ENCODE data around the gene VIPAS39.

VIPAS39 gene

GRCh38 chr14:77485901-77486678, 28.7 kb upstream of the VIPAS39 start:
- CTCF ChIA-PET = no interaction called here
- no peak overlapping the region for H3K4me3 ChIP-seq (ENCODE audit: low read depth, low read length)
- no peaks in the 10 kb centered on the region for H3K9me3 ChIP-seq (ENCODE audit: control insufficient read depth, insufficient read depth, low read depth, low read length)
- POLR2A ChIA-PET = no interaction called here
- no peaks in the 10 kb centered on the region for H3K36me3 ChIP-seq (ENCODE audit: control insufficient read depth in 2 of 2, insufficient read depth in 1 of 2, low read length in 2 of 2)
- no peaks in the 10 kb centered on the region for H3K4me1 ChIP-seq (ENCODE audit: control insufficient read depth, insufficient read depth, low read length)
- H3K27ac ChIP-seq (ENCODE audit: extremely low read depth, low read depth, low read length) = no peak overlapping the region
- TF ChIP-seq ZNF768 (tag by site-specific recombination; IDR thresholded peaks at IDR 0.05) = peak; percentile 61; the same call in 1 of the 2 replicates
- no peak for TF ChIP-seq TCF7L2 (IDR thresholded peaks at IDR 0.05; ENCODE audit: borderline replicate concordance, low read depth, low read length)
- TF ChIP-seq ZNF214 (tag by site-specific recombination; IDR thresholded peaks at IDR 0.05; ENCODE audit: borderline replicate concordance) = no peak
- TF ChIP-seq ZSCAN16 (tag by site-specific recombination; IDR thresholded peaks at IDR 0.05) = no peak

DNA sequence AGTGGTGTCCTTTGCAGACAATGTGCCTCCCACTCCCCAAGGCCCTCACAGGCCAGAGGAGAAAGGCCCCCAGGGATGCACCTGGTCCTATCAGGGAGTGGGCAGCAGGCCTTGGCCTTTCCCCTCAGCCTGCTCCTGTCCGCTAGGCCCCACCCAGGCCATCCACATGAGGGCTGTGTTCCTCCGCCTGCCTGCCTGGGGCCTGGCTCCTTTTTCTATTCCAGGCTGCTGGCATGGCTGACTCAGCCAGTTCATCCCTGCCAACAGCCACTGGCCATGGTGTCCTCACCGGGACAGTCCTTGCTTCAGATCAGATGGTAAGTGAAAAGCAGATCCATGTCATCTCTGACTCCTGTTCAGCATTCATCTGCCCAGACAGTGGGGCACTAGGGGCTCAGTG, 27.9 kb upstream of the VIPAS39 start:
- Histone ChIP-seq H3K27ac (ENCODE audit: extremely low read depth, low read depth, low read length) (no peak overlapping the region), H3K36me3 (ENCODE audit: control insufficient read depth in 2 of 2, insufficient read depth in 1 of 2, low read length in 2 of 2) (no peaks in the 10 kb centered on the region), H3K9me3 (ENCODE audit: control insufficient read depth, insufficient read depth, low read depth, low read length) (no peaks in the 10 kb centered on the region), H3K4me3 (ENCODE audit: low read depth, low read length) (no peak overlapping the region), H3K4me1 (ENCODE audit: control insufficient read depth, insufficient read depth, low read length) (no peaks in the 10 kb centered on the region)
- TF ChIP-seq ZNF280C (tag by site-specific recombination; IDR thresholded peaks at IDR 0.05) (no peak), ZNF548 (tag by site-specific recombination; IDR thresholded peaks at IDR 0.05) (no peak), PRDM4 (tag by site-specific recombination; IDR thresholded peaks at IDR 0.05) (no peak)
- POLR2A ChIA-PET = no interaction called here
- CTCF ChIA-PET = no interaction called here

- Histone ChIP-seq H3K36me3 (ENCODE audit: control insufficient read depth in 2 of 2, insufficient read depth in 1 of 2, low read length in 2 of 2) (no peaks in the 10 kb centered on the region), H3K27ac (ENCODE audit: extremely low read depth, low read depth, low read length) (no peak overlapping the region), H3K4me3 (ENCODE audit: low read depth, low read length) (no peak overlapping the region), H3K9me3 (ENCODE audit: control insufficient read depth, insufficient read depth, low read depth, low read length) (no peaks in the 10 kb centered on the region), H3K4me1 (ENCODE audit: control insufficient read depth, insufficient read depth, low read length) (no peaks in the 10 kb centered on the region)
- POLR2A ChIA-PET = no interaction called here
- CTCF ChIA-PET = interaction anchor here (0.6 to 1.1 kb wide), 2 partner anchors 18 to 24 kb away, joined by 4 to 6 read pairs; no protein-coding TSS in a partner anchor
- TF ChIP-seq ZNF558 (tag by site-specific recombination; IDR thresholded peaks at IDR 0.05) (no peak), MZF1 (tag by site-specific recombination; IDR thresholded peaks at IDR 0.05; ENCODE audit: borderline replicate concordance) (no peak), GLI2 (tag by site-specific recombination; IDR thresholded peaks at IDR 0.05; ENCODE audit: borderline replicate concordance, low read depth) (no peak), ELK4 (IDR thresholded peaks at IDR 0.05; ENCODE audit: borderline replicate concordance, low read depth, low read length) (no peak), MYNN (tag by site-specific recombination; IDR thresholded peaks at IDR 0.05; ENCODE audit: borderline replicate concordance) (no peak), HOXD13 (CRISPR knock-in tag; IDR thresholded peaks at IDR 0.05; ENCODE audit: borderline replicate concordance) (no peak)
These were observed 25.0 kb upstream of the VIPAS39 start for GRCh38 chr14:77482422-77482821.

Data from HEK293 (cell line).